GM12875 (cell line): ENCODE data around the gene VPS13C.
"Not testable (repeated sequence)": the region's sequence is repeated elsewhere in the genome, so short reads cannot be mapped to it uniquely, and the experiment has no call there.

Experiments used
- H3K4me3 ChIP-seq: one replicate; pipeline ENCODE4 v1.5.1; 2011; ENCODE audit warnings: low read depth, low read length, control low read depth
- CTCF ChIP-seq: IDR thresholded peaks from 2 replicates; pipeline ENCODE4 v1.5.1; 2011; ENCODE audit warnings: low read depth, mild to moderate bottlenecking, control low read depth, inconsistent platforms, low read length, moderate library complexity, borderline replicate concordance; ENCODE audit not compliant: insufficient read depth

VPS13C gene

GRCh38 chr15:62035256-62035924 lies 24.9 kb downstream of the VPS13C start:
- H3K4me3 ChIP-seq: no peak overlapping the region
- no peak for TF ChIP-seq CTCF

GRCh38 chr15:62027916-62028315 lies 32.3 kb downstream of the VPS13C start:
- no peak for TF ChIP-seq CTCF

GRCh38 chr15:62027263-62027565 lies 33.0 kb downstream of the VPS13C start:
- no peak for TF ChIP-seq CTCF
- H3K4me3 ChIP-seq: no peak overlapping the region

More at GRCh38 chr15:62027916-62028315, 32.3 kb downstream of the VPS13C start:
- no peak overlapping the region for H3K4me3 ChIP-seq

- no peak overlapping the region for H3K4me3 ChIP-seq
- TF ChIP-seq CTCF: no peak
Observed at GRCh38 chr15:62026487-62027262, 33.6 kb downstream of the VPS13C start.

GRCh38 chr15:62021991-62022600 lies 38.2 kb downstream of the VPS13C start:
- H3K4me3 ChIP-seq: no peak overlapping the region
- no peak for TF ChIP-seq CTCF

GRCh38 chr15:62020576-62021160 lies 39.6 kb downstream of the VPS13C start:
- no peak for TF ChIP-seq CTCF
- H3K4me3 ChIP-seq: no peak overlapping the region

- not testable (repeated sequence) for H3K4me3 ChIP-seq
Observed at GRCh38 chr15:62005354-62005753, 54.9 kb downstream of the VPS13C start.
